Panc1 (cell line): ENCODE results near the gene AKT3. TPM values are rescaled to one million over a fixed set of nuclear protein-coding genes. Genes with fewer than 3 reads are reported as not detected.

ENCODE experiments used
- ATAC-seq: fragments of 200-7000 bp; cut with Tn5 transposase; 2 replicates; pipeline ENCODE4 v1.9.1; 2020; ENCODE audit warnings: mild to moderate bottlenecking, moderate library complexity
- BruUV-seq: library from RNA; stranded (reverse); fragments of 400-500 nt; replicated peaks from 2 replicates; lab custom pipeline; 2021; lab: Mats Ljungman, UMichigan
- CTCF ChIA-PET: fragments of 300-600 bp; sonication (Branson Sonifier 250); formaldehyde crosslinking; loops from one replicate; lab custom pipeline; 2022; ENCODE audit warnings: antibody characterized with exemption; lab: Charles Lee
- POLR2A ChIA-PET: fragments of 300-600 bp; sonication (Branson Sonifier 250); formaldehyde crosslinking; loops from one replicate; lab custom pipeline; 2022; ENCODE audit warnings: antibody characterized with exemption; lab: Charles Lee
- DNase-seq: peaks from one replicate; pipeline ENCODE4 v3.0.0-alpha.2; 2010; ENCODE audit warnings: low read depth, low spot score
- H3K27ac ChIP-seq: 2 replicates; pipeline ENCODE4 v1.5.1; 2011; ENCODE audit warnings: mild to moderate bottlenecking, low read length, inconsistent platforms
- H3K27me3 ChIP-seq: fragments of 200-500 bp; sonication (Bioruptor generic); 2 replicates; pipeline ENCODE4 v1.6.0; 2014; ENCODE audit warnings: low read length, inconsistent platforms; ENCODE audit not compliant: control insufficient read depth, insufficient read depth
- H3K36me3 ChIP-seq: fragments of 200-500 bp; sonication (Bioruptor generic); 2 replicates; pipeline ENCODE4 v1.5.1; 2014; ENCODE audit warnings: inconsistent platforms, mild to moderate bottlenecking, low read length, moderate library complexity; ENCODE audit not compliant: control insufficient read depth, insufficient read depth
- H3K4me1 ChIP-seq: 2 replicates; pipeline ENCODE4 v1.5.1; 2011; ENCODE audit warnings: inconsistent platforms, mild to moderate bottlenecking, low read length, moderate library complexity; ENCODE audit not compliant: control insufficient read depth, insufficient read depth
- H3K4me3 ChIP-seq, 2 experiments: 2 replicates each; pipeline ENCODE4 v1.5.1; 2011 to 2012; ENCODE audit warnings: low read depth in 2 of 2, low read length in 2 of 2, mild to moderate bottlenecking in 2 of 2, inconsistent platforms in 1 of 2, moderate library complexity in 1 of 2
- H3K9me3 ChIP-seq: fragments of 200-500 bp; sonication (Bioruptor generic); 2 replicates; pipeline ENCODE4 v1.5.1; 2014; ENCODE audit warnings: low read depth, mild to moderate bottlenecking, inconsistent platforms, low read length, moderate library complexity; ENCODE audit not compliant: control insufficient read depth, insufficient read depth
- CTCF ChIP-seq: fragments of 450-650 bp; IDR thresholded peaks from 2 replicates; pipeline ENCODE4 v1.5.1; 2017; ENCODE audit warnings: mild to moderate bottlenecking
- POLR2AphosphoS5 ChIP-seq: IDR thresholded peaks from 2 replicates; pipeline ENCODE4 v1.6.1; 2012; ENCODE audit warnings: mild to moderate bottlenecking, low read depth, low read length, moderate library complexity
- REST ChIP-seq, 2 experiments: IDR thresholded peaks; 2 replicates each; pipeline ENCODE4 v1.6.1; 2011 to 2012; ENCODE audit warnings: low read depth in 2 of 2, control low read depth in 1 of 2, low read length in 1 of 2, mild to moderate bottlenecking in 1 of 2, moderate library complexity in 1 of 2; ENCODE audit not compliant: insufficient read depth in 1 of 2
- SIN3A ChIP-seq: IDR thresholded peaks from 2 replicates; pipeline ENCODE4 v1.6.1; 2012; ENCODE audit warnings: low read depth, mild to moderate bottlenecking, low read length, moderate library complexity, borderline replicate concordance; ENCODE audit not compliant: insufficient read depth
- TCF7L2 ChIP-seq: IDR thresholded peaks from 2 replicates; pipeline ENCODE4 v1.6.1; 2011; ENCODE audit warnings: mild to moderate bottlenecking, low read depth, low read length, inconsistent platforms
- in situ Hi-C: cut with HindIII; loops from 2 replicates; pipeline ENCODE4 v1.10.0; 2016; ENCODE audit warnings: low sequenced_read_pairs, low pct_unique_long_range_greater_than_20kb
- intact Hi-C: fragments of 100-400 bp; cut with micrococcal nuclease; formaldehyde crosslinking; loops from one replicate; pipeline ENCODE4 v1.10.0; 2022; ENCODE audit not compliant: unreplicated experiment
- total RNA-seq: library from RNA; stranded (reverse); gene quantifications from one replicate; pipeline ENCODE4 v1.2.1, GENCODE V29; 2021; ENCODE audit not compliant: unreplicated experiment

Gene AKT3
- total RNA-seq, 1 experiment from 2014 or later: 11.0 TPM

GRCh38 chr1:243735457-243735856 is 114.6 kb downstream of the AKT3 start:
- POLR2A ChIA-PET: interaction anchor here (0.7 kb wide), 1 partner anchor 326 kb away, joined by 3 read pairs; no protein-coding TSS in a partner anchor
- CTCF ChIA-PET: no interaction called here

GRCh38 chr1:243734308-243734695 is 115.7 kb downstream of the AKT3 start:
- Histone ChIP-seq H3K9me3 (no peaks in the 10 kb centered on the region), H3K36me3 (no peaks in the 10 kb centered on the region), H3K27ac (no peak overlapping the region), H3K4me1 (no peaks in the 10 kb centered on the region), H3K4me3 (no peak overlapping the region), H3K27me3 (no peaks in the 10 kb centered on the region; the same call in 1 of the 2 replicates)
- ATAC-seq (no peak), DNase-seq (no peak)
- intact Hi-C loops (no loop called here), in situ Hi-C loops (no loop called here)
- TF ChIP-seq REST (IDR thresholded peaks at IDR 0.05; ENCODE audit: insufficient read depth in 1 of 2, low read depth in 2 of 2, low read length in 1 of 2): no peak
- TF ChIP-seq TCF7L2: no peak
- TF ChIP-seq CTCF: no peak
- no peak for TF ChIP-seq POLR2AphosphoS5
- no peak for TF ChIP-seq SIN3A
- BruUV-seq: no TSS peak
- POLR2A ChIA-PET: no interaction called here
- CTCF ChIA-PET: interaction anchor here (0.6 kb wide), 2 partner anchors 233 to 289 kb away, joined by 3 to 4 read pairs; no protein-coding TSS in a partner anchor

More at GRCh38 chr1:243735457-243735856, 114.6 kb downstream of the AKT3 start:
- Histone ChIP-seq H3K27ac (no peak overlapping the region), H3K9me3 (no peaks in the 10 kb centered on the region), H3K4me3 (no peak overlapping the region), H3K27me3 (no peaks in the 10 kb centered on the region; the same call in 1 of the 2 replicates), H3K36me3 (no peaks in the 10 kb centered on the region), H3K4me1 (no peaks in the 10 kb centered on the region)
- DNase-seq (no peak), ATAC-seq (no peak)
- intact Hi-C loops: no loop called here
- no TSS peak for BruUV-seq
- TF ChIP-seq POLR2AphosphoS5 (no peak), REST (IDR thresholded peaks at IDR 0.05; ENCODE audit: insufficient read depth in 1 of 2, low read depth in 2 of 2, low read length in 1 of 2) (no peak), TCF7L2 (no peak), SIN3A (no peak), CTCF (no peak)
- in situ Hi-C loops: no loop called here
